Uterus (tissue), 2 donors: ENCODE results near the gene CD164L2.

Experiments used
- CTCF ChIP-seq, 4 experiments: fragments of 200-600 bp in 2 of 4; fragments of 450-650 bp in 2 of 4; sonication (generic) in 2 of 4; IDR thresholded peaks; one replicate each; pipeline ENCODE4 v1.5.1; 2016 to 2019; ENCODE audit warnings: antibody characterized with exemption in 4 of 4, mild to moderate bottlenecking in 2 of 4, moderate library complexity in 1 of 4
- POLR2A ChIP-seq, 2 donors: fragments of 450-650 bp; IDR thresholded peaks; one replicate each; pipeline ENCODE4 v1.6.1; 2016; ENCODE audit warnings: antibody characterized with exemption in 2 of 2, mild to moderate bottlenecking in 1 of 2, moderate library complexity in 1 of 2

GRCh38 chr1:27417713-27418112 is 34.6 kb upstream of the CD164L2 start:
- TF ChIP-seq CTCF (IDR thresholded peaks at IDR 0.05) (no peak), POLR2A (IDR thresholded peaks at IDR 0.05) (no peak)
